Caco-2 (cell line): ENCODE measurements around the gene KLF7. TPM values are rescaled to one million over a fixed set of nuclear protein-coding genes. Genes with fewer than 3 reads are reported as not detected.

Source experiments
- BruUV-seq: library from RNA; stranded (reverse); fragments of 400-500 nt; replicated peaks from 2 replicates; lab custom pipeline; 2021; lab: Mats Ljungman, UMichigan
- CTCF ChIA-PET: fragments of 300-600 bp; sonication (Branson Sonifier 250); formaldehyde crosslinking; loops from one replicate; lab custom pipeline; 2022; ENCODE audit warnings: antibody characterized with exemption; lab: Charles Lee
- POLR2A ChIA-PET: fragments of 300-600 bp; sonication (Branson Sonifier 250); formaldehyde crosslinking; loops from one replicate; lab custom pipeline; 2022; ENCODE audit warnings: antibody characterized with exemption; lab: Charles Lee
- DNase-seq, 2 experiments: peaks; one replicate each; pipeline versions ENCODE4 v3.0.0 to v3.0.0-alpha.2; 2020 to 2022
- H3K27me3 ChIP-seq: replicated peaks from 2 replicates; pipeline ENCODE4 v1.6.0; 2011; ENCODE audit warnings: low read length; ENCODE audit not compliant: control insufficient read depth, insufficient read depth
- H3K36me3 ChIP-seq: 2 replicates; pipeline ENCODE4 v1.5.1; 2011; ENCODE audit warnings: low read length; ENCODE audit not compliant: control insufficient read depth, insufficient read depth
- H3K4me1 ChIP-seq: fragments of 250-450 bp; sonication (Bioruptor Pico); 2 replicates; pipeline ENCODE4 v1.5.1; 2020; ENCODE audit warnings: mild to moderate bottlenecking
- H3K4me3 ChIP-seq: 2 replicates; pipeline ENCODE4 v1.5.1; 2011; ENCODE audit warnings: low read depth, mild to moderate bottlenecking, control low read depth, low read length
- H3K9me3 ChIP-seq: fragments of 250-450 bp; sonication (Bioruptor Pico); 2 replicates; pipeline ENCODE4 v1.5.1; 2020; ENCODE audit warnings: mild to moderate bottlenecking, moderate library complexity
- H3K27ac Mint-ChIP-seq: one replicate; pipeline ENCODE4 v1.8.0; 2022; ENCODE audit warnings: mixed read lengths; ENCODE audit not compliant: unreplicated experiment
- H3K27me3 Mint-ChIP-seq: one replicate; pipeline ENCODE4 v1.8.0; 2022; ENCODE audit warnings: mixed read lengths; ENCODE audit not compliant: insufficient read depth, unreplicated experiment
- H3K36me3 Mint-ChIP-seq: one replicate; pipeline ENCODE4 v1.8.0; 2022; ENCODE audit warnings: mild to moderate bottlenecking, mixed read lengths; ENCODE audit not compliant: insufficient read depth, unreplicated experiment
- H3K4me1 Mint-ChIP-seq: one replicate; pipeline ENCODE4 v1.8.0; 2022; ENCODE audit warnings: low read depth, mixed read lengths; ENCODE audit not compliant: unreplicated experiment
- H3K4me3 Mint-ChIP-seq: one replicate; pipeline ENCODE4 v1.8.0; 2022; ENCODE audit warnings: mild to moderate bottlenecking, moderate library complexity, mixed read lengths; ENCODE audit not compliant: unreplicated experiment
- H3K9me3 Mint-ChIP-seq: one replicate; pipeline ENCODE4 v1.8.0; 2022; ENCODE audit warnings: mixed read lengths; ENCODE audit not compliant: unreplicated experiment
- CTCF ChIP-seq, 2 experiments: fragments of 200-600 bp in 1 of 2; IDR thresholded peaks; 1 replicate in 1 of 2; 2 replicates in 1 of 2; pipeline versions ENCODE4 v1.5.1 to v1.8.0; 2011 to 2022; ENCODE audit warnings: antibody characterized with exemption in 1 of 2, control low read depth in 1 of 2, inconsistent platforms in 1 of 2, low read depth in 1 of 2, low read length in 1 of 2, mild to moderate bottlenecking in 1 of 2, moderate library complexity in 1 of 2; ENCODE audit not compliant: insufficient read depth in 1 of 2, severe bottlenecking in 1 of 2, unreplicated experiment in 1 of 2
- intact Hi-C: fragments of 100-400 bp; cut with micrococcal nuclease; formaldehyde crosslinking; loops from one replicate; pipeline ENCODE4 v1.10.0; 2022; ENCODE audit not compliant: unreplicated experiment
- total RNA-seq: library from RNA; stranded (reverse); gene quantifications from 2 replicates; pipeline ENCODE4 v1.2.3, GENCODE V29; 2022

The KLF7 gene
- total RNA-seq, 1 experiment from 2014 or later = 0.36 TPM

GRCh38 chr2:207155516-207156444 is 10.0 kb downstream of the KLF7 start:
- intact Hi-C loops = no loop called here
- no peak overlapping the region for H3K4me3 Mint-ChIP-seq
- no peaks in the 10 kb centered on the region for H3K4me1 Mint-ChIP-seq
- H3K27me3 ChIP-seq = no peaks in the 10 kb centered on the region
- peaks cover 15% of the 10 kb centered on the region for H3K27me3 Mint-ChIP-seq
- no peaks in the 10 kb centered on the region for H3K36me3 ChIP-seq
- TF ChIP-seq CTCF (IDR thresholded peaks at IDR 0.05; ENCODE audit: insufficient read depth in 1 of 2, low read depth in 1 of 2, low read length in 1 of 2, severe bottlenecking in 1 of 2, unreplicated experiment in 1 of 2) = no peak
- H3K4me1 ChIP-seq = no peaks in the 10 kb centered on the region
- H3K36me3 Mint-ChIP-seq = no peaks in the 10 kb centered on the region
- no peak overlapping the region for H3K4me3 ChIP-seq
- no peaks in the 10 kb centered on the region for H3K9me3 Mint-ChIP-seq
- no peak for DNase-seq
- POLR2A ChIA-PET = no interaction called here
- H3K9me3 ChIP-seq = no peaks in the 10 kb centered on the region
- H3K27ac Mint-ChIP-seq = no peak overlapping the region
- BruUV-seq = no TSS peak
- CTCF ChIA-PET = interaction anchor here (0.6 kb wide), 1 partner anchor 913 kb away, joined by 3 read pairs; no protein-coding TSS in a partner anchor

GRCh38 chr2:207154556-207155510 is 10.9 kb downstream of the KLF7 start:
- no peaks in the 10 kb centered on the region for H3K4me1 Mint-ChIP-seq
- no peaks in the 10 kb centered on the region for H3K36me3 Mint-ChIP-seq
- H3K4me3 Mint-ChIP-seq = no peak overlapping the region
- no peak overlapping the region for H3K4me3 ChIP-seq
- intact Hi-C loops = no loop called here
- H3K4me1 ChIP-seq = no peaks in the 10 kb centered on the region
- no peaks in the 10 kb centered on the region for H3K9me3 Mint-ChIP-seq
- H3K27ac Mint-ChIP-seq = no peak overlapping the region
- no TSS peak for BruUV-seq
- ChIA-PET POLR2A (no interaction called here), CTCF (interaction anchor here (0.6 kb wide), 1 partner anchor 914 kb away, joined by 3 read pairs; no protein-coding TSS in a partner anchor)
- no peak for DNase-seq
- no peaks in the 10 kb centered on the region for H3K36me3 ChIP-seq
- H3K27me3 Mint-ChIP-seq = peaks cover 15% of the 10 kb centered on the region
- H3K27me3 ChIP-seq = no peaks in the 10 kb centered on the region
- no peak for TF ChIP-seq CTCF (IDR thresholded peaks at IDR 0.05; ENCODE audit: insufficient read depth in 1 of 2, low read depth in 1 of 2, low read length in 1 of 2, severe bottlenecking in 1 of 2, unreplicated experiment in 1 of 2)
- H3K9me3 ChIP-seq = no peaks in the 10 kb centered on the region
